NCI-H1694 treated with DMSO at 0.1 percent for 48 hours (cell line): Measurements from ENCODE around the gene CHMP1B.
"Not testable (repeated sequence)": the region's sequence is repeated elsewhere in the genome, so short reads cannot be mapped to it uniquely, and the experiment has no call there.

ENCODE experiments used
- DNase-seq: peaks from one replicate; lab custom pipeline; 2025; lab: John Stamatoyannopoulos, UW

Gene CHMP1B

GRCh38 chr18:11840493-11840892 lies 10.7 kb upstream of the CHMP1B start:
- DNase-seq: no peak

- DNase-seq: no peak
Observed at GRCh38 chr18:11842562-11842961, 8.7 kb upstream of the CHMP1B start.

GRCh38 chr18:11844436-11844835 lies 6.8 kb upstream of the CHMP1B start:
- no peak for DNase-seq

GRCh38 chr18:11845654-11846053 lies 5.6 kb upstream of the CHMP1B start:
- DNase-seq: no peak

DNA sequence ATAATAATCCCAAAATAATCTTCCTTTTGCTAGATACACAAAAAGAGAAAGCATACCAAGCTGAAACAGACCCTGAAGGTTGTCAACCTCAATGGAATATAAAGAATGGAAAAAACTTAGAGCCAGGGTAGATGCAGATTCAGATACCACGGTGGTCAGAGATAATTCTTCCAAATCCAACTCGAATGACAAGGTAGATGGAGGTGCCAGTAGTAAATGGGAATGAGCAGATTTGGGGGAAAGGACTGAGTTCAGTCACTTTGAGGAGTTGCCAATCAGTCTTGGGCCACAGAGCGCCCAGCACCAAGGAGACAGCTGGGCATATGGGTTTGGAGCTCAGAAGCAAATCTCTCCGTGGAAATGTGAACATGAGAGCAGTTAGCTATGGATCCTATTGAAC lies 3.4 kb upstream of the CHMP1B start:
- no peak for DNase-seq

DNA sequence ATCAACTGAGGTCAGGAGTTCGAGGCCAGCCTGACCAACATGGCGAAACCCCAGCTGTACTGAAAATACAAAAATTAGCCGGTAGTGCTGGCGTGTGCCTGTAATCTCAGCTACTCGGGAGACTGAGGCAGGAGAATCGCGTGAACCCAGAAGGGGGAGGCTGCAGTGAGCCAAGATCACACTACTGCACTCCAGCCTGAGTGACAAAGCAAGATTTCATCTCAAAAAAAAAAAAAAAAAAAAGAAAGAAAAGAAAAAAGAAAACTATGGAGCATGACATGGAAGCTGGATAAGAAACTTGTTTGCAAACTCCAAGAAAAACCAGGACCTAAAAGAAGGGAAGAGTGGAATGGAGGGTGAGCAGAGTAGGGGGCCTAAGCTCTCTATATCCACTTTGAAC lies 1.9 kb upstream of the CHMP1B start:
- no peak for DNase-seq

GRCh38 chr18:11849841-11850634 lies 1.2 kb upstream of the CHMP1B start:
- peak; percentile 27 for DNase-seq

- no peak for DNase-seq
Observed at GRCh38 chr18:11850821-11851145, 430 bp upstream of the CHMP1B start.

DNA sequence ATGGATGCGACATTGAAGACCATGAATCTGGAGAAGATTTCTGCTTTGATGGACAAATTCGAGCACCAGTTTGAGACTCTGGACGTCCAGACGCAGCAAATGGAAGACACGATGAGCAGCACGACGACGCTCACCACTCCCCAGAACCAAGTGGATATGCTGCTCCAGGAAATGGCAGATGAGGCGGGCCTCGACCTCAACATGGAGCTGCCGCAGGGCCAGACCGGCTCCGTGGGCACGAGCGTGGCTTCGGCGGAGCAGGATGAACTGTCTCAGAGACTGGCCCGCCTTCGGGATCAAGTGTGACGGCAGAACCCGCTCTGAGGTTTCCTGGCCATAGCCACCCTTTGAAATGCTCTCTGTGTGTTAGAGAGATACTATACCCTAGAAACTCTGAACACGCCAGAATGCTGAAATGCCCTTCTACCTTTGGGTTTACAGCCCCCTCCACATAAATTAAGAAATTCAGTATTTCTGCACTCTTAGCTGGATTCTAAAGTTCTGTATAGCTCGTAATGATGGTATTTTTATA lies 659 bp downstream of the CHMP1B start:
- no peak for DNase-seq

DNA sequence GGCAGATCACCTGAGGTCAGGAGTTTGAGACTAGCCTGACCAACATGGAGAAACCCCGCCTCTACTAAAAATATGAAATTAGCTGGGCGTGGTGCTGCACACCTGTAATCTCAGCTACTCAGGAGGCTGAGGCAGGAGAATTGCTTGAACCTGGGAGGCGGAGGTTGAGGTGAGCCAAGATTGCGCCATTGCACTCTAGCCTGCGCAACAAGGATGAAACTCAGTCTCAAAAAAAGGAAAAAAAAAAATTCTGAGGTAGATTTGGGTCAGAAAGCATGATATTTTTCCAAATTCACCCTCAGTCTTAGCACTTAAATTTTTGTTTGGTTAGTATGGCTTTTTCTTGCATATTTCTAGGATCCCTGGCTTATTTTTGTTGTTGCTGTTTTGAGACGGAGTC lies 3.3 kb downstream of the CHMP1B start:
- DNase-seq: not testable (repeated sequence)

GRCh38 chr18:11857177-11857887 lies 6.1 kb downstream of the CHMP1B start:
- DNase-seq: no peak

GRCh38 chr18:11859282-11859830 lies 8.1 kb downstream of the CHMP1B start:
- DNase-seq: no peak

DNA sequence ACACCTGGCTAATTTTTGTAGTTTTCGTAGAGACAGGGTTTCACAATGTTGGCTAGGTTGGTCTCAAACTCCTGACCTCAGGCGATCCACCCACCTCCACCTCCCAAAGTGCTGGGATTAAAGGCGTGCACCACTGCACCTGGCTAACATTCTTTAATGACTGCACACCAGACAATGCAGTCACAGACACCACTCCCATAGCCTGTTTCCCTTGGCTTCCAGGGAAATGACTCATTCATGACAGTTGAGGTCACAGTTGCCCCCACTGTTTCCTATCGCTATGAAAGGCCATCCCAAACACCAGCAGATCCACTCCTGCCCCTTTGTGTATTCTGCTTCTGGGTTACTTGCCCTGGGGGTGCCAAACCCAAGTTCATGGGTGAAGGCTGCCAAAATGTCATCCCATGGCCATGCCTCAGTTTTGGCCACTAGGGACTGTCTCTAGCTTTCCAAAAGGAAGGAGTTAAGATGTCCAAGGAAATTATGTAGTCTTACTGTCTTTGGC lies 8.7 kb downstream of the CHMP1B start:
- no peak for DNase-seq

DNA sequence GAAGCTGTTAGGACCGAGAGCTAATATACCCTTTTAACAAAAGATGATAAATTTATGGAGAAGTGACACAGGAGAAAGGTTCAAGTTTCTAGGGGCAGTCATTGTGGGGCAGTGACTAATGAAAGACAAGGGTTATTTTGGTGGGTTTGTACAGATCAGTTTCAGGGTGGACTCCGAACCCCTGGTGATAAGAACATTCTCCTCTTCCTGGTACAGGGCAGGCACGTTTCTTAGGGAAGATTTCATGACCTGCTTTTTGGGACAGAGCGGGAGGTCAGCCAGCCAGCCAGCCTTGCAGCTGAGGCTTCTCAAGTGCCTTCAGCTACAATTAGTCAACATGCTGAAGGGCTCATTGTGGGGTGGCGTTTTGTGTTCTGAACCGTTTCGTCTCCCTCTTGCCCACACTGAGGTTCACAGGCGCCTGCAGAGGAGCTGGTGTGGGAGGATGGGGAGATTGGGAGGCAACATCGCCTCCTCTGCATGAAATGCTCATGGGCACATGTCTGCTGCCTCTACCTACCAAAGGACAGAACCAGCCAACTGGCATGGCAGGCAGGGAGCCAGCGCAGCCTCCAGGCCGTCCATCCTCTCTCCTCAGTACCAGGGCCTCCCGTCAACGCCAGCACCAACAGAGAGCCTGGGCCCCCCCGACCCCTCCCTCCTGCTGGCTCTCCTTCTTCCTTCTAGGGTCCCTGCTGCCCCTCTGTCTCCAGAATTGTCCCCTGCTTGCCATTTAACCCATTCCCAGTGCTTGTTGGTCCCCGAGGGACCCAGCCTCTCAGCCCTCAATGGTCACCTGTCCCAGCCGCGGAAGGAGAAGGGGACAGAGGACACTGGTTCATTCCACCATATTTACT lies 9.6 kb downstream of the CHMP1B start:
- no peak for DNase-seq

DNA sequence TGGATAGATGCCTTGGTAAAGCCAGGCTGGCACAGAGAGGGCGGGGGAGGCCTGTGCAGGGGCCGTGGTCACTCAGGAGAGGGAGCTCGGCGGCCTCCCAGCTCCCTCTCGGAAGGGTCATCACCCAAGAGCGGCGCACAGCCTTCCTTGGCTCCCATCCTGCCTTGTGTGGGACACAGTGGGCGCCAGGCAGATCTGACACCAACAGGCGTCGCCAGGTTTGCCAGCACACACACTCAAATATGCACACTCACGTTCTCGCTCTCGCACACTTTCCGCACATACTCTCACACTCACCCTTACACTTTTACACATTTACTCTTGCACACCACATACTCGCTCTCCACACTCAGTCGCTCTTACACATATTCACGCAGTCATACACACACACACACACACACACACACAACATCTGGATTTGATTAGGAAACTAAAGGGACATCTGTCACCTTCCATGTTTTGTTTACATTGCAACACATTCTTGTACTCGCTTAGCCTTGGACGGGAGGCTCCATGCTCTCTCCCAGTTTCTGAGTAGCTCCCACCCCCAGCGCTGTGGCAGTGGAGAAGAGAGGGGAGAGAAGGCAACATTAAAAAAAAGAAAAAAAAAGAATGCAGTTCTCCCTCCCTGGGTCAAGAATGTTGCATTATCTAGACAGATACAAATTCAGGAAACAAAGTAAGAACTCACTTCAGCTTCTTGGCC lies 10.5 kb downstream of the CHMP1B start:
- no peak for DNase-seq

GRCh38 chr18:11862468-11863137 lies 11.4 kb downstream of the CHMP1B start:
- DNase-seq: no peak

DNA sequence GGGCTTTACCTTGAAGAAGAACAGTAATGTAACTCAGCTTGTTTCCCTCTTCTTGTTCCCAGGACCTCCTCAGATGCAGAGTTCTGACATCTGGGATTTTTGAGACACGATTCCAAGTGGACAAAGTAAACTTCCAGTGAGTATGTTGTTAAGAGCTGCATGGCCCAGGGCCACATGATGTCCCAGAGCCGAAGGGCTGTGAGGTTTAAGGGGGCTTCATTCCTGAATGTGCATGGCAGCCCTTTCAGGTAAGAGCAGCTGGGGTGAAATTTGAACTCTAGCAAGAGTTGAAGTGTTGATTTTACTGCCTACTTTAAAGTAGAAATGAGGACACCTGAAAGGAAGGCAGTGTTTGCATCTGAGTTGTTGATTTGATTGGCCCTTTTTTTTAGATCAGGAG lies 13.3 kb downstream of the CHMP1B start:
- DNase-seq: no peak

- no peak for DNase-seq
Observed at GRCh38 chr18:11865071-11865470, 13.9 kb downstream of the CHMP1B start.

DNA sequence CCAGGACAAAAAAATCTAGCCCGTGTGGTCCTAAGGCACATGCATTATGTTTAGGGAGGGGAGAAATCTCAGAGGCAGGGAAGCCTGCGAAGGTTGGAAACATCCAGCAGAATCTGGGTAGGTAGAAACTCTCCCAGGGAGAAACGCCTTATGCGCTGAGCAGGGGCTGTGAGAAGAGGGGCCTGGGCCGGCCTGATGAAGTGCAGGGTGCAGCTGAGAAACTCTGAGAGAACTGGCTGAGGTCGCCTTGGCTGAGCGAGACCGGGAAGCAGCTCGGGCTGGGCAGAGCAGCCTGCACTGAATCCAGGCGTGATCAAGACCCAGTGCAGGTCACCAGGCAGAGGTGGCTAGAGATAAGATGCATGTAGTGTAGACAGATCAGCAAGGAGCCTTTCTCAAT lies 15.1 kb downstream of the CHMP1B start:
- DNase-seq: no peak

DNA sequence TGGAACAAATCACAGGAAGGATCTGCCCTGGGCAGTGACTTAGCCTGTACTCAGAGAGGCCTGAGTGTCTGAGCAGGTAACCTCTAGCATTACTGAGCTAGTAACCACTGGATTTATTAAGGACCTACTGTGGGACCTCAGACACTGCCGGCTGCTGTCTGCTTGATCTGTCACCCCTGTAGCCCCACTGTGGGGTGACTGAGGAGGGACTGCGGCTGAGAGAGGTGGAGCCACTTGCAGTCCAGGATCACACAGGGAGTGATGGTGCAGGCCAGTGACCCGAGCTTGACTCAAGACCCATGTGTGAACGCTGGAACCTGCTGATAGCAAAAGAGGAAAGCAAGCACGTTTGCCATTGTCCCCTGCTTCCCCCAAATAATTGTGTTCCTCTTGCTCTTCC lies 15.6 kb downstream of the CHMP1B start:
- no peak for DNase-seq

DNA sequence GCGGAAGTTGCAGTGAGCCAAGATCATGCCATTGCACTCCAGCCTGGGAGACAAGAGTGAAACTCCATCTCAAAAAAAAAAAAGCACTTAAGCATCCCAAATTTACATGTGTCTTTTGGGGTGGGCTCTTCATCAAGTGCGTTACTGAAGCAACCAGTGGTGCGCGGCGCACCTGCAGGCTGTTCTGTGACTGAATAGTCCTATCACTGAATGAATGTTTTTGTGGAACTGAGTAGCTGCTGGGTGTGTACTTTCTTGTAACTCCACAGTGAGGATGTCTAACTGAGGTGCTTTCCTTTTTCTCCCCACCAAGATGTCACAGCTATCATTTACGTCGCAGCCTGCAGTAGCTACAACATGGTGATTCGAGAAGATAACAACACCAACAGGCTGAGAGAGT lies 17.0 kb downstream of the CHMP1B start:
- no peak for DNase-seq
